ENCODE data around the gene FILIP1L. TPM values are rescaled to one million over a fixed set of nuclear protein-coding genes. Genes with fewer than 3 reads are reported as not detected.

Gene FILIP1L
- polyA plus RNA-seq, 1 experiment, result 31.2 TPM

- DNase-seq (ENCODE audit: low read depth), result no peak
- no peak for TF ChIP-seq CTCF (IDR thresholded peaks at IDR 0.05; ENCODE audit: insufficient read depth, low read depth, low read length)
- no peaks in the 10 kb centered on the region for H3K27me3 ChIP-seq (ENCODE audit: control insufficient read depth, insufficient read depth, low read length)
- CTCF ChIA-PET, result interaction anchor here (0.8 to 1.5 kb wide), 2 partner anchors 139 to 380 kb away, joined by 3 read pairs; no protein-coding TSS in a partner anchor
- peak overlapping the region; percentile 76 for H3K4me3 ChIP-seq (ENCODE audit: low read depth, low read length)
- POLR2A ChIA-PET, result no interaction called here
- 0 out of 2 replicates have a peak, but pooled peaks cover 2% of the 10 kb centered on the region for H3K36me3 ChIP-seq (ENCODE audit: control insufficient read depth, insufficient read depth, low read length)
Measured at GRCh38 chr3:99874237-99875002, 239.9 kb downstream of the FILIP1L start.

GRCh38 chr3:99873269-99874102 is 240.8 kb downstream of the FILIP1L start:
- CTCF ChIA-PET, result interaction anchor here (1.4 to 1.6 kb wide), 2 partner anchors 29 to 381 kb away, joined by 3 read pairs; no protein-coding TSS in a partner anchor
- no peak for DNase-seq (ENCODE audit: low read depth)
- H3K36me3 ChIP-seq (ENCODE audit: control insufficient read depth, insufficient read depth, low read length), result 0 out of 2 replicates have a peak, but pooled peaks cover 2% of the 10 kb centered on the region
- no peak for TF ChIP-seq CTCF (IDR thresholded peaks at IDR 0.05; ENCODE audit: insufficient read depth, low read depth, low read length)
- POLR2A ChIA-PET, result no interaction called here
- no peaks in the 10 kb centered on the region for H3K27me3 ChIP-seq (ENCODE audit: control insufficient read depth, insufficient read depth, low read length)
- peak overlapping the region; percentile 76 for H3K4me3 ChIP-seq (ENCODE audit: low read depth, low read length)

- CTCF ChIA-PET, result interaction anchor here (0.7 to 1.6 kb wide), 3 partner anchors 28 to 381 kb away, joined by 3 to 4 read pairs (median 3); no protein-coding TSS in a partner anchor
- no peak for DNase-seq (ENCODE audit: low read depth)
- TF ChIP-seq CTCF (IDR thresholded peaks at IDR 0.05; ENCODE audit: insufficient read depth, low read depth, low read length), result no peak
- POLR2A ChIA-PET, result no interaction called here
- Histone ChIP-seq H3K36me3 (ENCODE audit: control insufficient read depth, insufficient read depth, low read length) (0 out of 2 replicates have a peak, but pooled peaks cover 3% of the 10 kb centered on the region), H3K27me3 (ENCODE audit: control insufficient read depth, insufficient read depth, low read length) (no peaks in the 10 kb centered on the region), H3K4me3 (ENCODE audit: low read depth, low read length) (peak overlapping the region; percentile 22)
Measured at GRCh38 chr3:99872923-99873254, 241.4 kb downstream of the FILIP1L start.

- H3K36me3 ChIP-seq (ENCODE audit: control insufficient read depth, insufficient read depth, low read length), result 0 out of 2 replicates have a peak, but pooled peaks cover 4% of the 10 kb centered on the region
- no peak overlapping the region for H3K4me3 ChIP-seq (ENCODE audit: low read depth, low read length)
- no peak for TF ChIP-seq CTCF (IDR thresholded peaks at IDR 0.05; ENCODE audit: insufficient read depth, low read depth, low read length)
- CTCF ChIA-PET, result interaction anchor here (0.6 to 1.3 kb wide), 3 partner anchors 30 to 850 kb away, joined by 3 read pairs; no protein-coding TSS in a partner anchor
- POLR2A ChIA-PET, result no interaction called here
- H3K27me3 ChIP-seq (ENCODE audit: control insufficient read depth, insufficient read depth, low read length), result no peaks in the 10 kb centered on the region
- DNase-seq (ENCODE audit: low read depth), result no peak
Measured at GRCh38 chr3:99871231-99872045, 242.9 kb downstream of the FILIP1L start.
